Mesendoderm (in vitro differentiated cells): ENCODE results near the gene FLOT1.
A peak's percentile ranks its signal among the peaks of the same experiment; 100 is the strongest.

Experiments
- DNase-seq: peaks from one replicate; pipeline ENCODE4 v3.0.0; 2013
- H2AK5ac ChIP-seq: 2 replicates; pipeline ENCODE4 v1.6.1; 2013; ENCODE audit warnings: low read length, inconsistent platforms
- H2BK120ac ChIP-seq: 2 replicates; pipeline ENCODE4 v1.6.1; 2013; ENCODE audit warnings: low read depth, mild to moderate bottlenecking, low read length, moderate library complexity, mixed read lengths
- H2BK15ac ChIP-seq: replicated peaks from 2 replicates; pipeline ENCODE4 v1.6.1; 2013; ENCODE audit warnings: low read depth, mild to moderate bottlenecking, moderate library complexity
- H2BK5ac ChIP-seq: 2 replicates; pipeline ENCODE4 v1.6.1; 2013; ENCODE audit warnings: low read length, inconsistent platforms
- H3K18ac ChIP-seq: 2 replicates; pipeline ENCODE4 v1.6.1; 2013; ENCODE audit warnings: mild to moderate bottlenecking, low read length, mixed read lengths
- H3K23ac ChIP-seq: one replicate; pipeline ENCODE4 v1.6.1; 2013; ENCODE audit warnings: low read length
- H3K27ac ChIP-seq: 2 replicates; pipeline ENCODE4 v1.5.1; 2013; ENCODE audit warnings: low read depth, mild to moderate bottlenecking, inconsistent platforms, low read length, moderate library complexity
- H3K27me3 ChIP-seq: 2 replicates; pipeline ENCODE4 v1.6.1; 2013; ENCODE audit warnings: low read length, control low read depth, mild to moderate bottlenecking, inconsistent platforms; ENCODE audit not compliant: insufficient read depth, poor library complexity
- H3K36me3 ChIP-seq: 2 replicates; pipeline ENCODE4 v1.6.1; 2013; ENCODE audit warnings: low read length, inconsistent platforms; ENCODE audit not compliant: control insufficient read depth, insufficient read depth
- H3K4ac ChIP-seq: one replicate; pipeline ENCODE4 v1.6.1; 2013; ENCODE audit warnings: low read depth, mild to moderate bottlenecking, low read length, moderate library complexity
- H3K4me1 ChIP-seq: 2 replicates; pipeline ENCODE4 v1.6.1; 2013; ENCODE audit warnings: low read depth, low read length, inconsistent platforms; ENCODE audit not compliant: control insufficient read depth
- H3K4me2 ChIP-seq: 2 replicates; pipeline ENCODE4 v1.6.1; 2013; ENCODE audit warnings: low read length
- H3K4me3 ChIP-seq: 2 replicates; pipeline ENCODE4 v1.5.1; 2013; ENCODE audit warnings: mild to moderate bottlenecking, low read length
- H3K56ac ChIP-seq: one replicate; pipeline ENCODE4 v1.6.1; 2013; ENCODE audit warnings: low read length
- H3K79me1 ChIP-seq: 2 replicates; pipeline ENCODE4 v1.6.1; 2013; ENCODE audit warnings: low read length, inconsistent platforms
- H3K79me2 ChIP-seq: 2 replicates; pipeline ENCODE4 v1.6.1; 2013; ENCODE audit warnings: mild to moderate bottlenecking, low read length; ENCODE audit not compliant: control insufficient read depth, insufficient read depth
- H3K9ac ChIP-seq: 2 replicates; pipeline ENCODE4 v1.6.1; 2013; ENCODE audit warnings: low read length, inconsistent platforms
- H4K5ac ChIP-seq: one replicate; pipeline ENCODE4 v1.6.1; 2013; ENCODE audit warnings: low read length
- H4K8ac ChIP-seq: one replicate; pipeline ENCODE4 v1.6.1; 2013; ENCODE audit warnings: low read depth, mild to moderate bottlenecking, control low read depth, low read length, moderate library complexity
- whole genome bisulfite sequencing: extraction: QIAGEN DNeasy Blood & Tissue Kit; methylation state at CpG from one replicate; pipeline ENCODE4 v1.1.7; 2013; ENCODE audit warnings: low lambda C conversion rate, missing lambda C conversion rate; ENCODE audit not compliant: insufficient coverage; ENCODE audit errors: extremely low coverage; 5-methylcytosine and 5-hydroxymethylcytosine counted together

Gene FLOT1

GRCh38 chr6:30777155-30777485 lies 34.6 kb upstream of the FLOT1 start:
- no CpG with 5 or more reads among the region's 3 CpGs for WGBS
- Histone ChIP-seq H3K18ac (no peak overlapping the region), H4K5ac (no peak overlapping the region), H3K56ac (no peak overlapping the region), H3K23ac (no peak overlapping the region), H2AK5ac (no peak overlapping the region), H3K9ac (no peak overlapping the region), H3K27me3 (no peaks in the 10 kb centered on the region), H3K79me1 (no peaks in the 10 kb centered on the region), H3K4me2 (no peak overlapping the region), H3K36me3 (no peaks in the 10 kb centered on the region), H2BK120ac (no peak overlapping the region), H3K4ac (no peak overlapping the region), H3K27ac (no peak overlapping the region), H2BK5ac (no peak overlapping the region), H4K8ac (no peak overlapping the region), H3K79me2 (no peaks in the 10 kb centered on the region), H2BK15ac (no peak overlapping the region), H3K4me3 (no peak overlapping the region), H3K4me1 (peaks cover 4% of the 10 kb centered on the region)
- no peak for DNase-seq

- Histone ChIP-seq H3K56ac (no peak overlapping the region), H4K8ac (no peak overlapping the region), H3K27me3 (no peaks in the 10 kb centered on the region), H3K18ac (no peak overlapping the region), H3K4ac (no peak overlapping the region), H3K79me1 (no peaks in the 10 kb centered on the region), H2BK15ac (no peak overlapping the region), H3K27ac (no peak overlapping the region), H3K4me3 (no peak overlapping the region), H3K9ac (no peak overlapping the region), H3K4me2 (no peak overlapping the region), H3K79me2 (no peaks in the 10 kb centered on the region), H2AK5ac (no peak overlapping the region), H2BK120ac (no peak overlapping the region), H3K36me3 (no peaks in the 10 kb centered on the region), H3K4me1 (peaks cover 4% of the 10 kb centered on the region), H2BK5ac (no peak overlapping the region), H4K5ac (no peak overlapping the region), H3K23ac (no peak overlapping the region)
- no CpG with 5 or more reads among the region's 5 CpGs for WGBS
- no peak for DNase-seq
Observed at GRCh38 chr6:30776390-30777154, 34.1 kb upstream of the FLOT1 start.

- Histone ChIP-seq H3K9ac (no peak overlapping the region), H2AK5ac (peak overlapping the region; percentile 72), H3K23ac (no peak overlapping the region), H2BK120ac (no peak overlapping the region), H3K27ac (no peak overlapping the region), H3K4me2 (no peak overlapping the region), H3K27me3 (no peaks in the 10 kb centered on the region), H3K79me2 (no peaks in the 10 kb centered on the region), H3K79me1 (no peaks in the 10 kb centered on the region), H3K4me3 (no peak overlapping the region), H3K18ac (no peak overlapping the region), H3K56ac (no peak overlapping the region), H3K4me1 (peaks cover 4% of the 10 kb centered on the region), H3K4ac (no peak overlapping the region), H4K8ac (no peak overlapping the region), H3K36me3 (no peaks in the 10 kb centered on the region), H2BK5ac (peak overlapping the region; percentile 52), H4K5ac (no peak overlapping the region), H2BK15ac (no peak overlapping the region)
- no peak for DNase-seq
- no CpG with 5 or more reads among the region's 2 CpGs for WGBS
Observed at GRCh38 chr6:30775104-30775503, 32.6 kb upstream of the FLOT1 start.

- H3K27ac ChIP-seq, result no peak overlapping the region
- H3K9ac ChIP-seq, result no peak overlapping the region
- no peak overlapping the region for H2AK5ac ChIP-seq
- H3K23ac ChIP-seq, result no peak overlapping the region
- H3K18ac ChIP-seq, result peak overlapping the region; percentile 96
- H4K5ac ChIP-seq, result no peak overlapping the region
- no peak overlapping the region for H4K8ac ChIP-seq
- H3K27me3 ChIP-seq, result no peaks in the 10 kb centered on the region
- H3K4me3 ChIP-seq, result no peak overlapping the region
- no peaks in the 10 kb centered on the region for H3K79me1 ChIP-seq
- peak overlapping the region; percentile 75 for H3K56ac ChIP-seq
- no peaks in the 10 kb centered on the region for H3K79me2 ChIP-seq
- H2BK5ac ChIP-seq, result peak overlapping the region; percentile 56
- peak overlapping the region; percentile 88 for H2BK120ac ChIP-seq
- DNase-seq, result no peak
- no peak overlapping the region for H2BK15ac ChIP-seq
- H3K4ac ChIP-seq, result peak overlapping the region; percentile 97
- peaks cover 5% of the 10 kb centered on the region for H3K4me1 ChIP-seq
- H3K4me2 ChIP-seq, result no peak overlapping the region
- H3K36me3 ChIP-seq, result no peaks in the 10 kb centered on the region
- no CpG with 5 or more reads among the region's 8 CpGs for WGBS
Observed at GRCh38 chr6:30774701-30775100, 32.2 kb upstream of the FLOT1 start.

DNA sequence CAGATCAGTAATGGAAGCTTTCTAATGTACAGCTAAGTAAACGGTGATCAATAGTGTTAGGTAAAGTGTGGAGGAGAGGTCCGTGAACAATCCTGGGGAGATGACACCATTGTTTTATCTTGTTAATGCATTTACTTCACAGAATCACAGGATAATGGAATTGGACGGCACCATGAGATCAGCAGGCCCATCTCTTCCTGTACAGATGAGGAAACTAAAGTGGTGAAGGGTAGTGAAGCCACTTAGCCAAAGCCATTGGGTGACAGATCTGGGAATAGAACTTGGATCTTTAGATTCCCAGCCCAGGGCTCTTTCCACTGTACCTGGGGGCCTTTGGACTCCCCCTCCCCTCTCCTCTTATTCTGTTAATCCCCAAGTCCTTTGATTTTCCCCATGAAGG lies 28.1 kb upstream of the FLOT1 start:
- peaks cover 15% of the 10 kb centered on the region for H3K4me1 ChIP-seq

More for the DNA sequence above, 28.1 kb upstream of the FLOT1 start:
- Histone ChIP-seq H2BK120ac (peak overlapping the region; percentile 94), H2BK5ac (peak overlapping the region; percentile 95), H3K4me3 (no peak overlapping the region), H3K23ac (no peak overlapping the region), H3K27ac (no peak overlapping the region), H2BK15ac (peak overlapping the region; percentile 14), H3K56ac (peak overlapping the region; percentile 29), H3K18ac (peak overlapping the region; percentile 94), H3K36me3 (no peaks in the 10 kb centered on the region), H3K27me3 (no peaks in the 10 kb centered on the region), H3K4me2 (no peak overlapping the region), H4K8ac (no peak overlapping the region), H4K5ac (no peak overlapping the region), H3K79me1 (no peaks in the 10 kb centered on the region), H3K4ac (peak overlapping the region; percentile 78), H3K9ac (no peak overlapping the region), H3K79me2 (no peaks in the 10 kb centered on the region), H2AK5ac (peak overlapping the region; percentile 31)
- WGBS, result no CpG with 5 or more reads among the region's 3 CpGs
- no peak for DNase-seq
